G401.6 (cell line): ENCODE data around the gene NDE1.
"Not testable (repeated sequence)": the region's sequence is repeated elsewhere in the genome, so short reads cannot be mapped to it uniquely, and the experiment has no call there.

ENCODE experiments used
- FAIRE-seq: peaks from 2 replicates; lab custom pipeline; 2012; peaks lifted over from hg19 to GRCh38; lab: Jason Lieb, UNC

Gene NDE1

GRCh38 chr16:15650698-15651171 lies 690 bp downstream of the NDE1 start:
- FAIRE-seq, result no peak

GRCh38 chr16:15652293-15653001 lies 2.4 kb downstream of the NDE1 start:
- FAIRE-seq, result no peak

- no peak for FAIRE-seq
Observed at GRCh38 chr16:15653227-15653626, 3.2 kb downstream of the NDE1 start.

- FAIRE-seq, result no peak
Observed at GRCh38 chr16:15654591-15654990, 4.5 kb downstream of the NDE1 start.

- not testable (repeated sequence) for FAIRE-seq
Observed at GRCh38 chr16:15655561-15655960, 5.5 kb downstream of the NDE1 start.

GRCh38 chr16:15658149-15658548 lies 8.1 kb downstream of the NDE1 start:
- FAIRE-seq, result no peak

GRCh38 chr16:15658556-15658955 lies 8.5 kb downstream of the NDE1 start:
- FAIRE-seq, result no peak

- no peak for FAIRE-seq
Observed at GRCh38 chr16:15660203-15660601, 10.2 kb downstream of the NDE1 start.

GRCh38 chr16:15665107-15665506 lies 15.1 kb downstream of the NDE1 start:
- no peak for FAIRE-seq

- no peak for FAIRE-seq
Observed at GRCh38 chr16:15667091-15667742, 17.2 kb downstream of the NDE1 start.

- no peak for FAIRE-seq
Observed at GRCh38 chr16:15671530-15672117, 21.6 kb downstream of the NDE1 start.

- FAIRE-seq, result not testable (repeated sequence)
Observed at GRCh38 chr16:15672127-15672513, 22.1 kb downstream of the NDE1 start.

- no peak for FAIRE-seq
Observed at GRCh38 chr16:15672514-15673167, 22.6 kb downstream of the NDE1 start.

- no peak for FAIRE-seq
Observed at GRCh38 chr16:15674571-15674970, 24.5 kb downstream of the NDE1 start.

- no peak for FAIRE-seq
Observed at GRCh38 chr16:15676506-15676905, 26.5 kb downstream of the NDE1 start.

- no peak for FAIRE-seq
Observed at GRCh38 chr16:15677447-15677846, 27.4 kb downstream of the NDE1 start.

- FAIRE-seq, result peak; percentile 82
Observed at GRCh38 chr16:15682105-15682570, 32.1 kb downstream of the NDE1 start.

GRCh38 chr16:15686287-15686686 lies 36.2 kb downstream of the NDE1 start:
- FAIRE-seq, result no peak

GRCh38 chr16:15689290-15689689 lies 39.2 kb downstream of the NDE1 start:
- no peak for FAIRE-seq

- no peak for FAIRE-seq
Observed at GRCh38 chr16:15690296-15690695, 40.3 kb downstream of the NDE1 start.

GRCh38 chr16:15691046-15691445 lies 41.0 kb downstream of the NDE1 start:
- FAIRE-seq, result no peak

GRCh38 chr16:15692508-15692907 lies 42.5 kb downstream of the NDE1 start:
- not testable (repeated sequence) for FAIRE-seq

- no peak for FAIRE-seq
Observed at GRCh38 chr16:15694499-15694898, 44.5 kb downstream of the NDE1 start.
